Heart left ventricle (tissue), 13 donors: ENCODE measurements around the gene LAMA2.

Experiments
- POLR2A ChIP-seq, 2 donors: fragments of 450-650 bp; IDR thresholded peaks; one replicate each; pipeline ENCODE4 v1.6.1; 2017; ENCODE audit warnings: antibody characterized with exemption in 2 of 2, mild to moderate bottlenecking in 2 of 2, moderate library complexity in 2 of 2
- TF ChIP-seq, protein P1 (sequence below), 12 donors: fragments of 200-600 bp; sonication (generic) in 4 of 12; IDR thresholded peaks; one replicate each; pipeline versions ENCODE4 v1.5.0 to v1.8.0; 2018 to 2022; ENCODE audit warnings: antibody characterized with exemption in 12 of 12, mild to moderate bottlenecking in 5 of 12
- donor health status: ischemic (EF 13 %, LVEDD 7.1; RV severe dilation, severe dysfunction).
- donor health status: DM: no; HTN: yes; CAD: no.
- donor health status: DM: no; HTN: no; CAD: no.
- donor health status: ischemic (EF 25% LVEDD 6.9; RV normal size, moderate dysfunction).
- donor health status: ischemic (EF 25% LVEDD 5.7; RV mildly dilated, moderate dysfunction).
- donor health status: ischemic (EF 35%, LVEDD 5.7; RV mildly dilated, moderate dysfunction).
- donor health status: nonischemic (EF 11% LVEDD 7.7; RV severe dilation, severe dysfunction).
- donor health status: DM: yes; HTN: yes; CAD: no.
- donor health status: PGD.
- donor health status: ischemic (EF 29% LVEDD 5.4; RV normal size, mild dysfunction).
- donor health status: nonischemic (EF 23%, LVEDD 6.1; RV moderate dilation, normal function).

DNA sequence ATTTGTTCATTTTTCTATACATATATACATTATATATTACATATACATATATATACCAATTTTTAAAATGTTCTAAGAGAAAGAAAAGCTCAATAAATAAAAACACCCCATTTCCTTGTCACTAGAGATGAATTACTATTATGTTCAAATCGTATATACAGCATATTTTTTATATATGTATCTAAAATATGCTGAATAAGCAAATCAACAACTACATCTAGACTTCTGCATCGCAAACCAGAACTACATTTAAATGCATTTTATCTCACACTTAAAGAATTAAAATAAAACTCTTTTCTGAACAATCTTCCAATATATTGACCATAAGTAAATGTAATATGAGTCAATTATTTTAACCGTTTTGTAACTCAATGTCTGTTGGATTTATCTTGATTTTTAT is 133.9 kb downstream of the LAMA2 start:
- TF ChIP-seq, protein P1, sequence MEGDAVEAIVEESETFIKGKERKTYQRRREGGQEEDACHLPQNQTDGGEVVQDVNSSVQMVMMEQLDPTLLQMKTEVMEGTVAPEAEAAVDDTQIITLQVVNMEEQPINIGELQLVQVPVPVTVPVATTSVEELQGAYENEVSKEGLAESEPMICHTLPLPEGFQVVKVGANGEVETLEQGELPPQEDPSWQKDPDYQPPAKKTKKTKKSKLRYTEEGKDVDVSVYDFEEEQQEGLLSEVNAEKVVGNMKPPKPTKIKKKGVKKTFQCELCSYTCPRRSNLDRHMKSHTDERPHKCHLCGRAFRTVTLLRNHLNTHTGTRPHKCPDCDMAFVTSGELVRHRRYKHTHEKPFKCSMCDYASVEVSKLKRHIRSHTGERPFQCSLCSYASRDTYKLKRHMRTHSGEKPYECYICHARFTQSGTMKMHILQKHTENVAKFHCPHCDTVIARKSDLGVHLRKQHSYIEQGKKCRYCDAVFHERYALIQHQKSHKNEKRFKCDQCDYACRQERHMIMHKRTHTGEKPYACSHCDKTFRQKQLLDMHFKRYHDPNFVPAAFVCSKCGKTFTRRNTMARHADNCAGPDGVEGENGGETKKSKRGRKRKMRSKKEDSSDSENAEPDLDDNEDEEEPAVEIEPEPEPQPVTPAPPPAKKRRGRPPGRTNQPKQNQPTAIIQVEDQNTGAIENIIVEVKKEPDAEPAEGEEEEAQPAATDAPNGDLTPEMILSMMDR (IDR thresholded peaks at IDR 0.05), result no peak
- TF ChIP-seq POLR2A (IDR thresholded peaks at IDR 0.05), result no peak
